Measurements from ENCODE around the gene LBHD1.
"Not testable (repeated sequence)": the region's sequence is repeated elsewhere in the genome, so short reads cannot be mapped to it uniquely, and the experiment has no call there.

LBHD1 gene

GRCh38 chr11:62671608-62672389 lies at the start of gene LBHD1, which contains the start of gene UQCC3:
Gene LBHD1, minus strand, starts transcription at chr11:62672267. Its CDS starts 2,236 bp downstream, at chr11:62670031.
Gene UQCC3, plus strand, starts transcription at chr11:62671673. Its CDS starts 73 bp downstream, at chr11:62671746.
- peak; percentile 90 for DNase-seq

GRCh38 chr11:62719302-62719978 lies 47.4 kb upstream of the LBHD1 start:
- no peak for DNase-seq

- no peak for DNase-seq
Observed at GRCh38 chr11:62716816-62717215, 44.7 kb upstream of the LBHD1 start.

- no peak for DNase-seq
Observed at GRCh38 chr11:62716206-62716605, 44.1 kb upstream of the LBHD1 start.

GRCh38 chr11:62715150-62716130 lies 43.4 kb upstream of the LBHD1 start:
- no peak for DNase-seq

GRCh38 chr11:62713343-62713742 lies 41.3 kb upstream of the LBHD1 start:
- DNase-seq = no peak

- DNase-seq = no peak
Observed at GRCh38 chr11:62712861-62713260, 40.8 kb upstream of the LBHD1 start.

- no peak for DNase-seq
Observed at GRCh38 chr11:62712276-62712812, 40.3 kb upstream of the LBHD1 start.

- DNase-seq = no peak
Observed at GRCh38 chr11:62710001-62710345, 37.9 kb upstream of the LBHD1 start.

GRCh38 chr11:62709247-62710000 lies 37.4 kb upstream of the LBHD1 start:
- no peak for DNase-seq

- no peak for DNase-seq
Observed at GRCh38 chr11:62708793-62709192, 36.7 kb upstream of the LBHD1 start.

- no peak for DNase-seq
Observed at GRCh38 chr11:62708392-62708791, 36.3 kb upstream of the LBHD1 start.

- no peak for DNase-seq
Observed at GRCh38 chr11:62707277-62707861, 35.3 kb upstream of the LBHD1 start, which contains the start of the genes BSCL2 and GNG3. Gene BSCL2, minus strand, starts transcription at chr11:62707424. Its CDS starts 229 bp downstream, at chr11:62707195. Gene GNG3, plus strand, starts transcription at chr11:62707676. Its CDS starts 620 bp downstream, at chr11:62708296.

- DNase-seq = no peak
Observed at GRCh38 chr11:62706850-62707247, 34.8 kb upstream of the LBHD1 start.

GRCh38 chr11:62705880-62706849 lies 34.1 kb upstream of the LBHD1 start:
- peak; percentile 94 for DNase-seq

- no peak for DNase-seq
Observed at GRCh38 chr11:62705413-62705812, 33.3 kb upstream of the LBHD1 start.

GRCh38 chr11:62703921-62704320 lies 31.9 kb upstream of the LBHD1 start:
- not testable (repeated sequence) for DNase-seq

GRCh38 chr11:62702246-62702645 lies 30.2 kb upstream of the LBHD1 start:
- DNase-seq = no peak

GRCh38 chr11:62694455-62695167 lies 22.5 kb upstream of the LBHD1 start:
- peak; percentile 72 for DNase-seq
